SK-N-MC (cell line): ENCODE data around the gene PERCC1.

ENCODE experiments used
- EZH2 ChIP-seq: fragments of 200-600 bp; sonication (generic); IDR thresholded peaks from one replicate; pipeline ENCODE4 v1.6.1; 2017; ENCODE audit warnings: antibody characterized with exemption
- POLR2AphosphoS5 ChIP-seq: IDR thresholded peaks from 2 replicates; pipeline ENCODE4 v1.6.1; 2012; ENCODE audit warnings: mild to moderate bottlenecking, low read depth, low read length, borderline replicate concordance

DNA sequence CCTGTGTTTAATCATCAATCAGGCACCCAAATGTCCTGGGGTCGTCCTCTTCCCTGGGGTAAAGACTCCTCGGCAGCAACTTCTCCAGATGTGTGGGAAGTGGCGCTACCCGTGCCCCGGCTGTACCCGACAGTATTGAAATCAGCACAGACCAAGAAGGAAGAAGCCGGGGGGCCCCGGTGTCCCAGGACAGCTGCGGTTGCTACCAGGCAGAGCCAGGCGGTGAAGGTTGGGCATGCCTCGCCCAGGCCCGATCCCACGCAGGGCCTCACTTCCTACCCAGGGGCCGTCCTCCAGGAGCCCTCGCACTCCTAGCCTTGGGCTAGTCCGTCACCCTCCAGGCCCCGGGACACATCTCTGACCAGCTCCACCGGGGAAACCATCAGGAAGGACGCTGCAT is 22.4 kb downstream of the PERCC1 start:
- no peak for TF ChIP-seq EZH2
- TF ChIP-seq POLR2AphosphoS5, result no peak
